PC-3 (cell line): ENCODE measurements around the gene DVL1. TPM values are rescaled to one million over a fixed set of nuclear protein-coding genes. Genes with fewer than 3 reads are reported as not detected.

Experiments used
- ATAC-seq: fragments of 200-7000 bp; cut with Tn5 transposase; 2 replicates; pipeline ENCODE4 v1.9.1; 2020; ENCODE audit warnings: mild to moderate bottlenecking, moderate library complexity
- BruUV-seq: library from RNA; stranded (reverse); fragments of 400-500 nt; replicated peaks from 2 replicates; lab custom pipeline; 2021; lab: Mats Ljungman, UMichigan
- CTCF ChIA-PET: fragments of 300-600 bp; sonication (Branson Sonifier 250); formaldehyde crosslinking; loops from one replicate; lab custom pipeline; 2022; ENCODE audit warnings: antibody characterized with exemption; lab: Charles Lee
- POLR2A ChIA-PET: fragments of 300-600 bp; sonication (Branson Sonifier 250); formaldehyde crosslinking; loops from one replicate; lab custom pipeline; 2022; ENCODE audit warnings: antibody characterized with exemption; ENCODE audit not compliant: unreplicated experiment; lab: Charles Lee
- DNase-seq: peaks from one replicate; pipeline ENCODE4 v3.0.0-alpha.2; 2015
- H2AFZ ChIP-seq: fragments of 300-600 bp; sonication (generic); 2 replicates; pipeline ENCODE4 v1.6.0; 2016; ENCODE audit warnings: antibody characterized with exemption, low read length
- H3F3A ChIP-seq: fragments of 300-600 bp; sonication (generic); one replicate; pipeline ENCODE4 v1.6.0; 2017; ENCODE audit warnings: antibody characterized with exemption, low read length, control low read depth, mild to moderate bottlenecking; ENCODE audit not compliant: unreplicated experiment
- H3K27ac ChIP-seq: fragments of 300-600 bp; sonication (generic); 2 replicates; pipeline ENCODE4 v1.5.1; 2016; ENCODE audit warnings: mild to moderate bottlenecking, low read length
- H3K27me3 ChIP-seq: fragments of 300-600 bp; sonication (generic); 2 replicates; pipeline ENCODE4 v1.6.1; 2016; ENCODE audit warnings: low read length, mixed read lengths
- H3K36me3 ChIP-seq: fragments of 300-600 bp; sonication (generic); 2 replicates; pipeline ENCODE4 v1.6.1; 2016; ENCODE audit warnings: low read depth, mixed run types, low read length, mixed read lengths
- H3K4me1 ChIP-seq: fragments of 300-600 bp; sonication (generic); 2 replicates; pipeline ENCODE4 v1.5.1; 2016; ENCODE audit warnings: low read length; ENCODE audit not compliant: insufficient read depth
- H3K4me2 ChIP-seq: fragments of 300-600 bp; sonication (generic); 2 replicates; pipeline ENCODE4 v1.6.0; 2016; ENCODE audit warnings: low read length
- H3K4me3 ChIP-seq: fragments of 300-600 bp; sonication (generic); 2 replicates; pipeline ENCODE4 v1.5.1; 2016; ENCODE audit warnings: mild to moderate bottlenecking, low read length, mixed read lengths
- H3K79me2 ChIP-seq: fragments of 300-600 bp; sonication (generic); 2 replicates; pipeline ENCODE4 v1.6.1; 2017; ENCODE audit warnings: low read length, mixed read lengths
- H3K9ac ChIP-seq: fragments of 300-600 bp; sonication (generic); 2 replicates; pipeline ENCODE4 v1.6.0; 2016; ENCODE audit warnings: mild to moderate bottlenecking, low read length
- H3K9me2 ChIP-seq: fragments of 300-600 bp; sonication (generic); replicated peaks from 2 replicates; pipeline ENCODE4 v1.6.1; 2016; ENCODE audit warnings: mixed run types, low read length, mixed read lengths
- H3K9me3 ChIP-seq: fragments of 300-600 bp; sonication (generic); 2 replicates; pipeline ENCODE4 v1.6.1; 2016; ENCODE audit warnings: low read length, mixed read lengths
- H4K20me1 ChIP-seq: fragments of 300-600 bp; sonication (generic); 2 replicates; pipeline ENCODE4 v1.6.1; 2016; ENCODE audit warnings: low read length, mixed read lengths
- CTCF ChIP-seq: fragments of 300-600 bp; sonication (generic); conservative IDR thresholded peaks from 2 replicates; pipeline ENCODE4 v1.5.1; 2017; ENCODE audit warnings: antibody characterized with exemption, low read depth, mild to moderate bottlenecking, low read length
- EZH2 ChIP-seq: fragments of 300-600 bp; sonication (generic); IDR thresholded peaks from one replicate; pipeline ENCODE4 v1.6.1; 2017; ENCODE audit warnings: antibody characterized with exemption, mild to moderate bottlenecking, low read length; ENCODE audit not compliant: unreplicated experiment
- EZH2phosphoT487 ChIP-seq: fragments of 300-600 bp; sonication (generic); IDR thresholded peaks from 2 replicates; pipeline ENCODE4 v1.6.1; 2018; ENCODE audit warnings: mild to moderate bottlenecking, antibody characterized with exemption, low read length, borderline replicate concordance
- intact Hi-C: fragments of 100-400 bp; cut with micrococcal nuclease; formaldehyde crosslinking; loops from 2 replicates; pipeline ENCODE4 v1.9.0; 2023
- total RNA-seq: library from RNA; depleted of rRNA; stranded (reverse); fragments of >200 nt; gene quantifications from 2 replicates; pipeline ENCODE4 v1.2.3, GENCODE V29; 2014

The DVL1 gene
- total RNA-seq, 1 experiment from 2014 or later: 626 TPM

GRCh38 chr1:1346501-1346890 lies 2.7 kb downstream of the DVL1 start:
- Histone ChIP-seq H3K9me2 (no peaks in the 10 kb centered on the region), H3K27me3 (no peaks in the 10 kb centered on the region), H3K79me2 (peaks cover 75% of the 10 kb centered on the region), H3K4me3 (peak overlapping the region; percentile 91), H3K27ac (peak overlapping the region; percentile 97), H3F3A (no peaks in the 10 kb centered on the region), H2AFZ (no peak overlapping the region), H3K9ac (peak overlapping the region; percentile 93), H3K4me2 (peak overlapping the region; percentile 98), H3K4me1 (peaks cover 47% of the 10 kb centered on the region), H3K9me3 (no peaks in the 10 kb centered on the region), H3K36me3 (peaks cover 14% of the 10 kb centered on the region; the same call in 1 of the 2 replicates), H4K20me1 (no peaks in the 10 kb centered on the region)
- intact Hi-C loops: no loop called here
- TF ChIP-seq CTCF: no peak
- TF ChIP-seq EZH2phosphoT487: no peak
- TF ChIP-seq EZH2: no peak
- no peak for ATAC-seq
- ChIA-PET CTCF (no interaction called here), POLR2A (no interaction called here)
- DNase-seq: no peak
- no TSS peak for BruUV-seq

GRCh38 chr1:1345860-1346500 lies 3.2 kb downstream of the DVL1 start:
- peaks cover 18% of the 10 kb centered on the region; the same call in 1 of the 2 replicates for H3K36me3 ChIP-seq
- H3K4me2 ChIP-seq: peak overlapping the region; percentile 98
- peak overlapping the region; percentile 91 for H3K4me3 ChIP-seq
- H3K79me2 ChIP-seq: peaks cover 78% of the 10 kb centered on the region
- POLR2A ChIA-PET: no interaction called here
- H3K27ac ChIP-seq: peak overlapping the region; percentile 97
- no peaks in the 10 kb centered on the region for H3K27me3 ChIP-seq
- BruUV-seq: no TSS peak
- no peaks in the 10 kb centered on the region for H3F3A ChIP-seq
- peak overlapping the region; percentile 93 for H3K9ac ChIP-seq
- intact Hi-C loops: loop anchor here (2.0 kb wide), 3 partner anchors 15 to 29 kb away; partner anchors contain the start of genes AURKAIP1 and TAS1R3
- H2AFZ ChIP-seq: no peak overlapping the region
- peaks cover 45% of the 10 kb centered on the region for H3K4me1 ChIP-seq
- ATAC-seq: no peak
- no peak for TF ChIP-seq CTCF
- no peak for TF ChIP-seq EZH2phosphoT487
- no peak for TF ChIP-seq EZH2
- H3K9me3 ChIP-seq: no peaks in the 10 kb centered on the region
- DNase-seq: no peak
- H4K20me1 ChIP-seq: no peaks in the 10 kb centered on the region
- no peaks in the 10 kb centered on the region for H3K9me2 ChIP-seq
- CTCF ChIA-PET: no interaction called here

GRCh38 chr1:1345384-1345783 lies 3.8 kb downstream of the DVL1 start:
- peak; percentile 18 for ATAC-seq
- no peak; the same call in 1 of the 2 replicates for TF ChIP-seq CTCF
- TF ChIP-seq EZH2phosphoT487: no peak
- no peak for TF ChIP-seq EZH2
- Histone ChIP-seq H3F3A (no peaks in the 10 kb centered on the region), H3K9me2 (no peaks in the 10 kb centered on the region), H3K4me3 (peak overlapping the region; percentile 91), H3K9ac (peak overlapping the region; percentile 93), H3K4me1 (peaks cover 45% of the 10 kb centered on the region), H2AFZ (no peak overlapping the region), H3K36me3 (peaks cover 24% of the 10 kb centered on the region; the same call in 1 of the 2 replicates), H3K79me2 (peaks cover 78% of the 10 kb centered on the region), H3K4me2 (peak overlapping the region; percentile 98), H3K27me3 (no peaks in the 10 kb centered on the region), H3K9me3 (no peaks in the 10 kb centered on the region), H3K27ac (peak overlapping the region; percentile 97), H4K20me1 (no peaks in the 10 kb centered on the region)
- peak; percentile 71 for DNase-seq
- CTCF ChIA-PET: no interaction called here
- intact Hi-C loops: loop anchor here (2.0 kb wide), 3 partner anchors 15 to 29 kb away; partner anchors contain the start of genes AURKAIP1 and TAS1R3
- BruUV-seq: no TSS peak
- POLR2A ChIA-PET: no interaction called here
